GM12872 (cell line): ENCODE data around the gene HDAC5.

Experiments
- CTCF ChIP-seq: IDR thresholded peaks from 3 replicates; pipeline ENCODE4 v1.5.1; 2011; ENCODE audit warnings: low read depth, mild to moderate bottlenecking, low read length, moderate library complexity; ENCODE audit not compliant: insufficient read depth

Gene HDAC5

DNA sequence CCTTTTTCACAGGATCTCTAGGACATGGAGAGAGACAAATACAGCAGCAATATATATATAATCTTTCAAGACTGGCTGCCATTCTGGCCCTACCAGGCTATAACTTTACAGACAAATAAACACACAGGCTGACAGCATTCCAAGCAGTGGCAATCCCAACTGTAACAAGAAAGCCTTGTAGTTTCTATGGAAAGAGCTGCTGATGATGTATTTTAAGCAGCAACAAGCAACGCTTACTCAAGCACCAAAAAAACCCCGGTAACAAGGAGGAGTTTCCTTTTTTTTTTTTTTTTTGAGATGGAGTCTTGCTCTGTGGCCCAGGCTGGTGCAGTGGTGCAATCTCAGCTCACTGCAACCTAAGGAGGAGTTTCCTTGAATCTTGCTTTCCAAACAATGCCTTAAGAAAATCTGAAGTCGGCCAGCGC lies 80.2 kb downstream of the HDAC5 start:
- no peak for TF ChIP-seq CTCF

- TF ChIP-seq CTCF = no peak
Observed at GRCh38 chr17:44039829-44040635, 83.4 kb downstream of the HDAC5 start.

DNA sequence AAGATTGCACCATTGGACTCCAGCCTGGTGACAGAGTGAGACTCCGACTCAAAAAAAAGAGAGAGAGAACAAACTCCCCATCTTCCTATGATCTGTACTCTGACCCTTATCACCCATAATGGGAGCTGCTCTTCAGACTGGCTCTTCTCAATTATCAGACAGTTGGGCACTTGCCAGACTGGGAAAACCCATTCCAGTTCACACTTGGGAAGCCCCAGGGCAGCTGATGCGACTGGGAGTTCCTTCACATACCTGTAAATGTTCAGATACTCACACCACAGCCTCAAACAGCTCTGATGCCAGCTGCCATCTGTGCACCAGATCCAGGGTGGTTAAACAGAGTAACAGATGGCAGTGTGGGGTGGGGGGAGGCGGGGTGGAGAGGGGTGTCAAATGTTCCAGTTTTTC lies 84.8 kb downstream of the HDAC5 start:
- no peak for TF ChIP-seq CTCF

- no peak for TF ChIP-seq CTCF
Observed at GRCh38 chr17:44037471-44037870, 86.0 kb downstream of the HDAC5 start.

DNA sequence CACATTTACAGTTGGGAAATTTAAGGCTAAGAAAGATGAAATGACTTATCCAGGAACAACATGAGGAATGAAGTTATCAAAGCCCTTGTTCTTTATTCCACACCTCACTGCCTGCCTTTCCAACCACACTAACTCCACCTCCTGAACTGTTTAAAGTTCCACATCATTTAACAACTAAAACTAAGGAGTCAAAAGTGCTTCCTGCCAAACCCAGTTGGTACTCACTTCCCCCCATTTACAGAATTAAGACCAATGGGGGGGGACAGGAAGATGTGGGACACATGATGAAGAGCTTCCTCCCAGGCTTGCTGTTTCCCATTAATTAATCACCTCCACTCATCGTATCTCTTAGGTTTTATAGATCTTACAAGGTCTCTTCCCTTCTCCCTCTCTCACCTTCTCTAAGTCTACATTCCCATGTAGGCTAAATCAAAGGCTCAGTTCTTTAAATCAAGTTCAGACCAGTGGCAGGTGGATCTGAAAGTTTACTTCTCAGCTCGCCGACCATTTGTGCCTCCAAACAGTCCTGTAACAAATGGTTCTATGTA lies 89.5 kb downstream of the HDAC5 start:
- no peak for TF ChIP-seq CTCF

- no peak for TF ChIP-seq CTCF
Observed at GRCh38 chr17:44030482-44030881, 93.0 kb downstream of the HDAC5 start.

- no peak for TF ChIP-seq CTCF
Observed at GRCh38 chr17:44029736-44030135, 93.7 kb downstream of the HDAC5 start.
